OCI-M1 (cell line): ENCODE results near the gene VSTM1.

Experiments used
- DNase-seq: peaks from one replicate; lab custom pipeline; 2025; lab: John Stamatoyannopoulos, UW

The VSTM1 gene

GRCh38 chr19:54011507-54012211 is 52.0 kb downstream of the VSTM1 start:
- no peak for DNase-seq

GRCh38 chr19:54010474-54010873 is 53.2 kb downstream of the VSTM1 start:
- DNase-seq: no peak

- no peak for DNase-seq
These were observed 54.3 kb downstream of the VSTM1 start for GRCh38 chr19:54009440-54009839.

- DNase-seq: no peak
These were observed 61.0 kb downstream of the VSTM1 start for GRCh38 chr19:54002495-54003315.

GRCh38 chr19:54001496-54001895 is 62.2 kb downstream of the VSTM1 start:
- DNase-seq: no peak

GRCh38 chr19:53999694-54000093 is 64.0 kb downstream of the VSTM1 start:
- no peak for DNase-seq

GRCh38 chr19:53998223-53998622 is 65.5 kb downstream of the VSTM1 start:
- DNase-seq: no peak

- DNase-seq: no peak
These were observed 68.9 kb downstream of the VSTM1 start for GRCh38 chr19:53994811-53995210.

GRCh38 chr19:53993448-53993847 is 70.2 kb downstream of the VSTM1 start:
- DNase-seq: no peak

GRCh38 chr19:53992815-53993214 is 70.9 kb downstream of the VSTM1 start:
- no peak for DNase-seq

GRCh38 chr19:53992211-53992610 is 71.5 kb downstream of the VSTM1 start:
- DNase-seq: no peak

- no peak for DNase-seq
These were observed 72.2 kb downstream of the VSTM1 start, which contains the start of gene CACNG6 for GRCh38 chr19:53991224-53992113. CACNG6 (plus strand) TSS chr19:53991637; CDS start chr19:53992878, 1,241 bp downstream.
